Measurements from ENCODE around the gene RNF144A.

DNA sequence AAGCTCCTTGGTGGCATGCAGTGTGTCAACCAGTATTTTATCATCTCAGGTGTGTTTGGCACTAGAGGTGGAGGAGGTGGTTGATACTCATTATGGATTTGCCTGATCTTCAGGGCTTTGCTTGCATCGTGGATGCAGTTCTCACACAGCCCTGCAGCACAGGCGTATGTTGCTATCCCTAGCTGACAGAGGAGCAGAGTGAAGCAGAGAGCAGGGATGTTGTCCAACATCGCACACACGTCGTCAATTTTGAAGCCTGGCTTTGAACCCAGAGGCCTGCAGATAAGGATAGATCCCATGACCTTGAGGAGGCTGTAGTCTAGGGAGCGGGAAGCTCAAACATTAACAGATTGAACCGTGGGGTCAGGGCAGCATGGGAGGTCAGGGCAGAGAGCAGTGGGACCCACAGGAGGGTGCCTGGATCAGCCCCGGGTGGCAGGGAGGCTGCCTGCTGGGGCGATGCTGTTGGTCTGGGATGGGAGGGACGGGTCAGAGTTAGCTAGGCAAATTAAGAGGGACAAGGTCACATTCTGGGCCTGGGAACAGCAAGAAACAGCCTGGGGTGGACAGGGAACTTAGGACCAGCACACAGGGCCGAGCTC is 4.2 kb downstream of the RNF144A start:
- TF ChIP-seq, protein P1, sequence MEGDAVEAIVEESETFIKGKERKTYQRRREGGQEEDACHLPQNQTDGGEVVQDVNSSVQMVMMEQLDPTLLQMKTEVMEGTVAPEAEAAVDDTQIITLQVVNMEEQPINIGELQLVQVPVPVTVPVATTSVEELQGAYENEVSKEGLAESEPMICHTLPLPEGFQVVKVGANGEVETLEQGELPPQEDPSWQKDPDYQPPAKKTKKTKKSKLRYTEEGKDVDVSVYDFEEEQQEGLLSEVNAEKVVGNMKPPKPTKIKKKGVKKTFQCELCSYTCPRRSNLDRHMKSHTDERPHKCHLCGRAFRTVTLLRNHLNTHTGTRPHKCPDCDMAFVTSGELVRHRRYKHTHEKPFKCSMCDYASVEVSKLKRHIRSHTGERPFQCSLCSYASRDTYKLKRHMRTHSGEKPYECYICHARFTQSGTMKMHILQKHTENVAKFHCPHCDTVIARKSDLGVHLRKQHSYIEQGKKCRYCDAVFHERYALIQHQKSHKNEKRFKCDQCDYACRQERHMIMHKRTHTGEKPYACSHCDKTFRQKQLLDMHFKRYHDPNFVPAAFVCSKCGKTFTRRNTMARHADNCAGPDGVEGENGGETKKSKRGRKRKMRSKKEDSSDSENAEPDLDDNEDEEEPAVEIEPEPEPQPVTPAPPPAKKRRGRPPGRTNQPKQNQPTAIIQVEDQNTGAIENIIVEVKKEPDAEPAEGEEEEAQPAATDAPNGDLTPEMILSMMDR (IDR thresholded peaks at IDR 0.05) = no peak
- no peak for TF ChIP-seq POLR2A (IDR thresholded peaks at IDR 0.05)

Data from right lobe of liver (tissue), 4 donors.